ENCODE measurements around the gene HTR6.

Gene HTR6

GRCh38 chr1:19695772-19696171 lies 31.1 kb downstream of the HTR6 start:
- ChIA-PET POLR2A (ENCODE audit: low non-redundant PET) (interaction anchor here (0.6 kb wide), 1 partner anchor 119 kb away, joined by 5 read pairs; the partner anchor contains the start of gene RNF186), CTCF (interaction anchor here (0.8 kb wide), 1 partner anchor 20 kb away, joined by 3 read pairs; no protein-coding TSS in a partner anchor)
- TF ChIP-seq, protein P1, sequence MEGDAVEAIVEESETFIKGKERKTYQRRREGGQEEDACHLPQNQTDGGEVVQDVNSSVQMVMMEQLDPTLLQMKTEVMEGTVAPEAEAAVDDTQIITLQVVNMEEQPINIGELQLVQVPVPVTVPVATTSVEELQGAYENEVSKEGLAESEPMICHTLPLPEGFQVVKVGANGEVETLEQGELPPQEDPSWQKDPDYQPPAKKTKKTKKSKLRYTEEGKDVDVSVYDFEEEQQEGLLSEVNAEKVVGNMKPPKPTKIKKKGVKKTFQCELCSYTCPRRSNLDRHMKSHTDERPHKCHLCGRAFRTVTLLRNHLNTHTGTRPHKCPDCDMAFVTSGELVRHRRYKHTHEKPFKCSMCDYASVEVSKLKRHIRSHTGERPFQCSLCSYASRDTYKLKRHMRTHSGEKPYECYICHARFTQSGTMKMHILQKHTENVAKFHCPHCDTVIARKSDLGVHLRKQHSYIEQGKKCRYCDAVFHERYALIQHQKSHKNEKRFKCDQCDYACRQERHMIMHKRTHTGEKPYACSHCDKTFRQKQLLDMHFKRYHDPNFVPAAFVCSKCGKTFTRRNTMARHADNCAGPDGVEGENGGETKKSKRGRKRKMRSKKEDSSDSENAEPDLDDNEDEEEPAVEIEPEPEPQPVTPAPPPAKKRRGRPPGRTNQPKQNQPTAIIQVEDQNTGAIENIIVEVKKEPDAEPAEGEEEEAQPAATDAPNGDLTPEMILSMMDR (conservative IDR thresholded peaks at IDR 0.05; ENCODE audit: low read depth): no peak
- H3K27ac ChIP-seq: no peak overlapping the region
- DNase-seq (ENCODE audit: low spot score): no peak

DNA sequence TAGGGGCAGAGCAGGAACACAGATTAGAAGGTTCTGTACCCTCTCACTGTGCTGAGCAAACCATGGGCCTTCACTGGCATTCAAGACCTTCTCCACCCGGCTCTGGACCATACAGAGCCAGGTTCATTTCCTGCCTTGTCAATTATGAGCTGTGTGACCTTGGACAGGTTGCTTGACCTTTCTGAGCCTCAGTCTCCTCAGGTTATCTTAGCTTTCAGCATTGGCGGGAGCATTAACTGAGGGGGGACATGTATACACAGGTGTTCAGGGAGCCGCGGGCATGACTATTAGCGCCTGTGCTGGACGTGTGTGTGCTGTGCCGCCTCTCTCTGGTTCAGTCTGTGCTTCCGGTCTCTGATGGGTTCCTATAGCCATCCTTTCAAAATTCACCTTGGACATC lies 32.1 kb downstream of the HTR6 start:
- TF ChIP-seq, protein P1 (conservative IDR thresholded peaks at IDR 0.05; ENCODE audit: low read depth): no peak
- ChIA-PET CTCF (no interaction called here), POLR2A (ENCODE audit: low non-redundant PET) (no interaction called here)
- H3K27ac ChIP-seq: no peak overlapping the region
- no peak for DNase-seq (ENCODE audit: low spot score)

GRCh38 chr1:19698181-19698580 lies 33.5 kb downstream of the HTR6 start:
- H3K27ac ChIP-seq: no peak overlapping the region
- ChIA-PET CTCF (interaction anchor here (0.7 kb wide), 2 partner anchors 18 to 44 kb away, joined by 3 to 4 read pairs; no protein-coding TSS in a partner anchor), POLR2A (ENCODE audit: low non-redundant PET) (no interaction called here)
- TF ChIP-seq, protein P1 (conservative IDR thresholded peaks at IDR 0.05; ENCODE audit: low read depth): no peak
- no peak for DNase-seq (ENCODE audit: low spot score)

- DNase-seq (ENCODE audit: low spot score): no peak
- TF ChIP-seq, protein P1 (conservative IDR thresholded peaks at IDR 0.05; ENCODE audit: low read depth): no peak
- POLR2A ChIA-PET (ENCODE audit: low non-redundant PET): no interaction called here
- H3K27ac ChIP-seq: no peak overlapping the region
- CTCF ChIA-PET: no interaction called here
These were observed 35.6 kb downstream of the HTR6 start for GRCh38 chr1:19700079-19700777.

- DNase-seq (ENCODE audit: low spot score): no peak
- TF ChIP-seq, protein P1 (conservative IDR thresholded peaks at IDR 0.05; ENCODE audit: low read depth): no peak
- H3K27ac ChIP-seq: no peak overlapping the region
- ChIA-PET CTCF (interaction anchor here (0.5 to 3.1 kb wide), 3 partner anchors 12 to 1780 kb away, joined by 3 to 12 read pairs (median 3); no protein-coding TSS in a partner anchor), POLR2A (ENCODE audit: low non-redundant PET) (no interaction called here)
These were observed 38.6 kb downstream of the HTR6 start for GRCh38 chr1:19703280-19703679.

GRCh38 chr1:19704247-19705113 lies 39.8 kb downstream of the HTR6 start:
- CTCF ChIA-PET: interaction anchor here (0.6 to 3.1 kb wide), 21 partner anchors 8 to 1524 kb away, joined by 3 to 15 read pairs (median 3); no protein-coding TSS in a partner anchor
- TF ChIP-seq, protein P1 (conservative IDR thresholded peaks at IDR 0.05; ENCODE audit: low read depth): peak; percentile 92
- peak; percentile 81 for DNase-seq (ENCODE audit: low spot score)

More at GRCh38 chr1:19704247-19705113, 39.8 kb downstream of the HTR6 start:
- POLR2A ChIA-PET (ENCODE audit: low non-redundant PET): interaction anchor here (0.6 kb wide), 1 partner anchor 23 kb away, joined by 11 read pairs; no protein-coding TSS in a partner anchor
- no peak overlapping the region for H3K27ac ChIP-seq
